MM.1S (cell line): Measurements from ENCODE around the gene RABGAP1L.

Source experiments
- CTCF ChIP-seq: fragments of 300-600 bp; sonication (generic); IDR thresholded peaks from 2 replicates; pipeline ENCODE4 v1.5.1; 2016; ENCODE audit warnings: antibody characterized with exemption, low read length, mixed read lengths
- EZH2 ChIP-seq: fragments of 300-600 bp; sonication (generic); optimal IDR thresholded peaks from 2 replicates; pipeline ENCODE3; 2017; ENCODE audit warnings: low read depth, mild to moderate bottlenecking, antibody characterized with exemption, low read length, mixed read lengths
- EZH2phosphoT487 ChIP-seq: fragments of 300-600 bp; sonication (generic); IDR thresholded peaks from 2 replicates; pipeline ENCODE4 v1.6.1; 2018; ENCODE audit warnings: antibody characterized with exemption, low read length

- TF ChIP-seq CTCF (no peak), EZH2 (no peak), EZH2phosphoT487 (no peak)
Observed at GRCh38 chr1:174359454-174359805, 200.1 kb downstream of the RABGAP1L start.
